ENCODE measurements around the gene COLEC12.

The COLEC12 gene

GRCh38 chr18:468955-469790, 31.3 kb downstream of the COLEC12 start:
- peak; percentile 16 for DNase-seq
- no peaks in the 10 kb centered on the region for H3K36me3 ChIP-seq
- H3K4me3 ChIP-seq (ENCODE audit: low read depth, low read length): no peak overlapping the region
- TF ChIP-seq CTCF (IDR thresholded peaks at IDR 0.05; ENCODE audit: low read depth, low read length): peak; percentile 47
- H3K27me3 ChIP-seq: no peaks in the 10 kb centered on the region
- H3K4me1 ChIP-seq: no peaks in the 10 kb centered on the region
- H3K9me3 ChIP-seq: no peaks in the 10 kb centered on the region

- H3K9me3 ChIP-seq: no peaks in the 10 kb centered on the region
- H3K4me3 ChIP-seq (ENCODE audit: low read depth, low read length): no peak overlapping the region
- H3K27me3 ChIP-seq: no peaks in the 10 kb centered on the region
- H3K4me1 ChIP-seq: no peaks in the 10 kb centered on the region
- TF ChIP-seq CTCF (IDR thresholded peaks at IDR 0.05; ENCODE audit: low read depth, low read length): no peak
- no peaks in the 10 kb centered on the region for H3K36me3 ChIP-seq
- DNase-seq: no peak
Observed at GRCh38 chr18:463827-464541, 36.5 kb downstream of the COLEC12 start.

- no peak for TF ChIP-seq CTCF (IDR thresholded peaks at IDR 0.05; ENCODE audit: low read depth, low read length)
- H3K4me1 ChIP-seq: no peaks in the 10 kb centered on the region
Observed at GRCh38 chr18:463403-463802, 37.1 kb downstream of the COLEC12 start.

GRCh38 chr18:461762-462161, 38.7 kb downstream of the COLEC12 start:
- Histone ChIP-seq H3K4me1 (peaks cover 6% of the 10 kb centered on the region), H3K27me3 (no peaks in the 10 kb centered on the region), H3K9me3 (no peaks in the 10 kb centered on the region), H3K4me3 (ENCODE audit: low read depth, low read length) (no peak overlapping the region), H3K36me3 (no peaks in the 10 kb centered on the region)
- no peak for DNase-seq
- TF ChIP-seq CTCF (IDR thresholded peaks at IDR 0.05; ENCODE audit: low read depth, low read length): no peak

More at GRCh38 chr18:463403-463802, 37.1 kb downstream of the COLEC12 start:
- Histone ChIP-seq H3K4me3 (ENCODE audit: low read depth, low read length) (no peak overlapping the region), H3K27me3 (no peaks in the 10 kb centered on the region), H3K36me3 (no peaks in the 10 kb centered on the region), H3K9me3 (no peaks in the 10 kb centered on the region)
- no peak for DNase-seq

- no peak for TF ChIP-seq CTCF (IDR thresholded peaks at IDR 0.05; ENCODE audit: low read depth, low read length)
- no peaks in the 10 kb centered on the region for H3K27me3 ChIP-seq
- no peak for DNase-seq
- H3K36me3 ChIP-seq: no peaks in the 10 kb centered on the region
- peaks cover 6% of the 10 kb centered on the region for H3K4me1 ChIP-seq
- H3K9me3 ChIP-seq: no peaks in the 10 kb centered on the region
- H3K4me3 ChIP-seq (ENCODE audit: low read depth, low read length): no peak overlapping the region
Observed at GRCh38 chr18:460791-461190, 39.7 kb downstream of the COLEC12 start.
